TTC549 (cell line): ENCODE data around the gene TFDP1.

Experiments
- FAIRE-seq: peaks from 2 replicates; lab custom pipeline; 2012; peaks lifted over from hg19 to GRCh38; lab: Jason Lieb, UNC

Gene TFDP1

DNA sequence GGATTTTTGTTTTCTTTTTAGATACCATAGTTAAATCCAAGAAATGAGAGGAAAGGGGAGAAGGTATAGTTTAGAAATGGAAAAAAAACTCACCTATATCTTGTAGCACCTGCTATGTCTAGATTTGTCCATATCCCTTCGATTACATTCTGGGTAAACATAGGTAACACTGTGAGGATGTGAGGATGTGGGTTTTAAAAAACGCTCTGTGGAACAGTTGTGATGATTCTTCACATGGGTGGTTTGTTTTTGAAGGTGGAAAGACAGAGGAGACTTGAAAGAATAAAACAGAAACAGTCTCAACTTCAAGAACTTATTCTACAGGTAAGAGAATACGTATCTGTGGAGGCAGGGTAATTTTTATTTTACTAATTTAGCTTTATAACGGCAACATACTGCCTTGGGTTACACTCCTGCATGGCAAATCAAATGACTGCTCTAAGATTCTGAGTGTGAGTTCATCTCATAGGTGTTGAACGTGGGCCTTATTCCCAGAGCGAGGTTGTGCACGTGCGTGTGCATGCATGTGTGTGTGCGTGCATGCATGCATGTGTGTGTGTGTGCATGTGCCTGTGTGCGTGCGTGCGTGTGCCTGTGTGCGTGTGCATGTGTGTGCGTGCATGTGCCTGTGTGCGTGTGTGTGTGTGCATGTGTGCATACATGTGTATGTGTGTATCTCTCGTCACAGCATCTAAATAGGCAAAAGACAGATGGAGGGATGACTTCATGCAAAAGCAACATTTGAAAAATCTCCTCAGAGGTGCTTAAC lies 49.9 kb downstream of the TFDP1 start:
- FAIRE-seq, result no peak

DNA sequence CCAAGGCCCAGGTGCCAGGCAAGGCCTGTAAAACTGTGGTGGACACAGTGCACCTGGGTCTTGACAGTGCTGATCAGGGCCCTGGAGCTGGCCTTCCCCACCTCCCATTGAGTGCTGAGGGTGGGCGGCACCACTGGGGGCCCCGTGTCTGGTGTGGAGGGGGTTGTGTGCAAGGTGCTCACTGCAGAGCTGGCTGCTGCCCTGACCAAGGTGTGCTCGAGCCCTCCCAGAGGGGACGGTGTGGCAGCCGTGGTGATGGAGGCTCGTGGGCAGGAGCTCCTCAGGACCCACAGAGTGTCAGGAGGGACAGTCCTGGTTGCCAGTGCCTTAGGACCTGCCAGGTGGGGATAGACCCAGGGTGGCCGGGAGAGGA lies 50.5 kb downstream of the TFDP1 start:
- FAIRE-seq, result no peak

DNA sequence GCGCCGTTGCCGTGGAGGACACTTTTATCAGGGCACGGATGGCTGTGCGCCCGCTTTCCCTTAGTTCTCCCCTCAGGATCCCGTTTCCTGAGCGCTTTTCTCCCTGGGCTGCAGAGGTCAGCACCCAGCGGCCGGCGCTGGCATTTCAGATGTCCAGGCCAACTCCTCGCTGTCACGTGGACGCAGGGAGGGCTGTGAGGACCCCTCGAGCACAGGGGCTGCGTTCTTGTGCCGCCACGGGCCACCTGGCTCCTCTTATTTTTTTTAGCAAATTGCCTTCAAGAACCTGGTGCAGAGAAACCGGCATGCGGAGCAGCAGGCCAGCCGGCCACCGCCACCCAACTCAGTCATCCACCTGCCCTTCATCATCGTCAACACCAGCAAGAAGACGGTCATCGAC lies 51.2 kb downstream of the TFDP1 start:
- no peak for FAIRE-seq

DNA sequence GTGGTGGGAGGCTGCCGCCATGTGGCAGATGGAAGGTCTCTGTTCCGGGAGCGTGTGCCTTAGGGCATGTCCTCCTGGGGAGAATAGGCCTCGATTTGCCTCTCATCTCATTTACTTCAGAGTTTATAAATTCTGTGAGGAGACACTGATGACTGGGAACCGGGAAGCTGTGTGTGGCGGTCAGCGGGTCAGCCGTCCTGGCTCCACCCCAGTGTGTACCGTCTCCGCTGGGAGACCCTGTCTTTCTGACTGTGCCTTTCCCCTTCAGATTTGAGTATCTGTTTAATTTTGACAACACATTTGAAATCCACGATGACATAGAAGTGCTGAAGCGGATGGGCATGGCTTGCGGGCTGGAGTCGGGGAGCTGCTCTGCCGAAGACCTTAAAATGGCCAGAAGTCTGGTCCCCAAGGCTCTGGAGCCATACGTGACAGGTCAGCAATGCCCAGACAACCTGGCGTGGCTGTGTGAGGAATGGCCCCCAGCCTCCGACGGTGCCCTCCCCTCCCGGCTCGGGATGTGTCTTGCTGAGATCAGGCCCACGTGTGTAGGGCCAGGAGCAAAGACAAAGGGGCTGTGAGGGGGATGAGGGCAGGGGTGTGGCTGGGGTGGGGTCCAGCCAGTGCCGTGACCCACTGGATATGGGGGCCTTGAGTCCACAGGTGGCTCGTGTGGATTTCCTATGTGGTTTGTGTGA lies 51.9 kb downstream of the TFDP1 start:
- no peak for FAIRE-seq

DNA sequence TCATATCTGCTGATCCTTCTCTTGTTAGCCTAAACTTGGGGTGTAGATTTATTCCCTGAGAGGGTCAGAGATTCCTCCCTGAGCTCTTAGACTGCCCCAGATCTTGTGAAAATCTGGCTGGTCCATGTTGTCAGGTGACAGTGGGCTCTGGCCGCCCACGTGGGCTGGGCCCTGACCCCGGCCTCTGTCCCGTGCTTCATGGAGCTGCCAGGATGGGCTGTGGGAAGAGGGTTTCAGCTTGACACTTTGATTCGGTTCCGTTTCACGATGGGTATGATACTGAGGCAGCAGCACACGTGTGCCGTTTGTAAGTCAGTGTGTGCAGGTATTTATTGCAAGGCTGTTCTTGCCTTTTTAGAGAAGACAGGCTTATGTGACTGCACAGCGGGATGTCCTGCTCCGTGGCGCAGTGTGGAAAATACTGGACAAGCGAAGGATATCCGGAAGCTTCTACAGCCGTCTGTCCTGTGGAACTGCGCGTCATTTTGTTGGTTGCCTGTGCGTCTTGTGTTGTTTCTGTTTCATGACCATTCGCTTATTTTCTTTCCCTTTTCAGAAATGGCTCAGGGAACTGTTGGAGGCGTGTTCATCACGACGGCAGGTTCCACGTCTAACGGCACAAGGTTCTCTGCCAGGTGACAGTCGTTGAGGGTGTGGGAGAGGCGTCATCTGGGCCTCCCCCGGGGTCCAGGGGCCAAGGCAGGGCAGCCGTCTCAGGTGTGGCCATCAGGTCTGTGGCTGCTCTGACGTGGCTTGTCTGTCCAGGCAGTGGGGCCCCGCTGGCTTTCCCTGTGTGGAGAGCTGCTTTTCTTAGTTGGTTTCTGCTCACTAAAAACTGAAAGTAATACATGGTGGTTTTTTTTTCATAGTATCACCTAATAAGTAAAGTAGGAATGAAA lies 53.0 kb downstream of the TFDP1 start:
- FAIRE-seq, result no peak

DNA sequence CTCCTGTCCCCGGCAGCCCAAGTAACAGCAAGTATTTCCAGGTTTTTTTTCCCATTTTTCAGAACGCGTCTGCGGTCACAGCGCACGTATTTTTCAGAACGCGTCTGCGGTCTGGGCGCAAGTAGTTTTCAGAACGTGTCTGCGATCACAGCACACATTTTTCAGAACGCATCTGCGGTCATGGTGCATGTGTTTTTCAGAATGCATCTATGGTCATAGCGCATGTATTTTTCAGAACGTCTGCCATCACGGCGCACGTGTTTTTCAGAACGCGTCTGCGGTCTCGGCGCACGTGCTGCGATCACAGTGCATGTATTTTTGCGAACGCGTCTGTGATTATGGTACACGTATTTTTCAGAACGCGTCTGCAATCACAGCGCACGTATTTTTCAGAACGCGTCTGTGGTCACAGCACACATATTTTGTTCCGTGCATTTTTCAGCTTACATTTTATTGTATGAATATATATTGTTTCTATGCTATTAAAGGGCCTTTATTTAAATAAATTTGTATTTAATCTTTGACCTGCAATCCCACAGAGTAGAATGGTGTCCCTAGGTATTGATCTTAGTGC lies 53.7 kb downstream of the TFDP1 start:
- FAIRE-seq, result no peak

DNA sequence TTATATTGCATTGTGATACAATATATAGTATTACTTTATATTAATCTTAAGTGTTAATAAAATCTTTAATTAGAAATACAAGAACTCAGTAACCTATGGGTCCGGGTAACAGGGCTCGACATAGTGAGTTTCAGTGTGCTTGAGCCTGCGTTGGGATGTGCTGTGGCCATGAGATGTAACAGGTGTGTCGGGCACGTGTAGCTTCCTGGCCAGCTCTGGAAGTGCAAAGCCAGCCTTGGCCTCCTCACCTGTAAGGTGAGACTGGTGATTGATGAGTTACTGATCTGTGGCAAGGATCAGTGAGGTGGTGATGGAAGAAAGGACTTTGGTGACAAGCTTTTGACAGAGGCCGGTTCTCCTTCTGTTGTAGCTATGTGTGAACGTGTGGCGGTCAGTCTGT lies 54.3 kb downstream of the TFDP1 start:
- FAIRE-seq, result no peak

DNA sequence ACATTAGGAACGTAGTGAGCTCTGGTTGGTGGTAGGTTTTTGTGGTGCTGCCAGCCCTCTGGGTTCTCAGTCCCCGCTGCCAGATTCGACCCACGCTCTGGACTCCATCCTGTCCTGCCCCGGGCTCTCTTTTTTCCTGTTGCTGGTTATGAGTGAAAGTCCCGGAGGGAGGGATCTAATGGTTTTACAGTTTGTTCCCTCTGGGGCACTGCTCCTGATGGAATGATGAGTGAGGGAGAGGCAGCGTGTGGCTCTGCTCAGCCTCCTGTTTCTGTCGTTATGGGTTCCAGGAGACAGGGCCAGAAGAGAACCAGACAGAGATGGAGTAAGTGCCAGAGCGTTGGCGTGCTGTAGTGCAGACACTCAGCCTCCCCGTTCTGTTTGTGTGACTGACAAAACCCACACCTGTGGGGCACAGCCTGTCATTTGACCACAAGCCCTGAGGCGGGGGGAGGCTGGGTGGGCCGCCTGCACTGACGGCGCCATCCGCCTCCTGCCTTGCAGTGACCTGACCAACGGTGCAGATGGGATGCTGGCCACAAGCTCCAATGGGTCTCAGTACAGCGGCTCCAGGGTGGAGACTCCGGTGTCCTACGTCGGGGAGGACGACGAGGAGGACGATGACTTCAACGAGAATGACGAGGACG lies 55.2 kb downstream of the TFDP1 start:
- no peak for FAIRE-seq

DNA sequence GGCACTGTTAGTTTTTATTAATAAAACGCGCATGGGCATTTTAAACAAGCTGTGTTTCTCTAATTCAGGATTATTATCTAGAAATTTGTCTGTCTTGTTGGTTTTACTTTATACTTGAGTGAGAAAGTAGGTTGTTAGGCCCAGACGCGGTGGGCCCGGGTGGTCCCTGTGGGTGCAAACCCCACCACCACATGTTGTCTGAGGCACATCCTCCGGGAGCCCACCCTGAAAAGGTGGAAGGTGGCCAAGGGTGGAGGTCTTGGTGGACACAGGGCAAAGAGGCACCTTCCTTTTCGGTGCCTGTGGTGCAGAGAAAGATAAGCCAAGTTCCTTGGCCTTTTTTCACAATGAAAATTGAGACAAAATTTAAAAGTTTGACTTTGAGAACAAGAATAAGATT lies 56.9 kb downstream of the TFDP1 start:
- no peak for FAIRE-seq

DNA sequence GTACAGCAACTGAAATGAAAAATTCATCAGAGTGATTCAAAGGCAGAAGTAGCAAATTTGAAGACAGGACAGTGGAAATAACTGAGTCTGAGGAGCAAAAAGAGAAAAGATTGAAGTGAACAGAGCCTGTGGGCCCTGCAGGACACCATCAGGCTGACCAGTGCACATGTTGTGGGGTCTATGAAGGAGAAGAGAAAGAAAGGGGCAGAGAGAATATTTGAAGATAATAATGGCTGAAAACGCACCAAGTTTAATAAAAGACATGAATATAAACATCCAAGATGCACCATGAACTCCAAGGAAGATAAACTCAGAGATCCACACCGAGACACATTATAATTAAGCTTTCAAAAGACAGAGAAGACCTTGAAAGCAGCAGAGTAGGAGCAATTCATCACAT lies 58.0 kb downstream of the TFDP1 start:
- FAIRE-seq, result no peak

DNA sequence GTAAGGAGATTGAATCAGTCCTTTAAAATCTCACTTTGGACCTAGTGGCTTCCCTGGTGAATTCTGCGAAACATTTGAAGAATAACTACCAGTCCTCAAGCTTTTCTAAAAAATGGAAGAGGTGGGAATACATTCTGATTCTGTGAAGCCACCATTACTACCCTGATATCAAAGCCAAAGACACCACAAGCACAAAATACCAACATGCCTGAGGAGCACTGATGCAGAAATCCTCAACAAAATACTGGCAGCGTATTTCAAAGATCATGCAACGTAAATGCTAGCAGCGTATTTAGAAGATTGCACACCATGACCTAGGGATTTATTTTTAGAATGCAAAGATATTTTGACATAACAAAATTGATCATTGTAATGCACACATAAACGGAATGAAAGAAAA lies 59.0 kb downstream of the TFDP1 start:
- no peak for FAIRE-seq

DNA sequence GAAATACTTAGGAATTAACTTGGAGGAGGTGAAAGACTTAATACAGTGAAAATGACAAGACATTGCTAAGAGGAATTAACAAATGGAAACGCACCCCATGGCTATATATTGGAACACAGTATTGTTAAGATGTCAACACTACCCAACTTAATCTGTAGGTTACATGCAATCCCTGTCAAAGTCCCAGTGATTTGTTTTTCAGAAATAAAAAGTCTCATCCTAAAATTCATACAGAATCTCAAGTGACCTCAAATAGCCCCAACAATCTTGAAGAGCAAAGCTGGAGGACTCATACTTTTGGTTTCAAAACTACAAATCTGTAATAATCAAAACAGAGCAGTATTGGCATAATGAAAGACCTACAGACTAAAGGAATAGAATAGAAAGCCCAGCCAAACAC lies 60.2 kb downstream of the TFDP1 start:
- FAIRE-seq, result no peak

DNA sequence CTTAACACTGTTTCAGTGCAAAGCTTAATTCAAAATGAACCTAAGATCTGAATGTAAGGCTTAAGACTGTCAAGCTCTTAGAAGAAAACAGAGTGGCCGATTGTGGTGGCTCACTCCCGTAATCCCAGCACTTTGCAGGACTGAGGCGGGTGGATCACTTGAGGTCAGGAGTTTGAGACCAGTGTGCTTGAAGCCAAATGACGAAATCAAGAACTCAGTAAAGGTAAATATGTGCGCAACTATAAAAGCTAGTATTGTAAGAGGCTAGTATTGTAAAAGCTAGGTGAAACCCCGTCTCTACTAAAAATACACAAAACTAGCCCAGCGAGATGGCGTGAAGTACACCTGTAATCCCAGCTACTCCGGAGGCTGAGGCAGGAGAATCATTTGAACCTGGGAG lies 60.8 kb downstream of the TFDP1 start:
- FAIRE-seq, result no peak

DNA sequence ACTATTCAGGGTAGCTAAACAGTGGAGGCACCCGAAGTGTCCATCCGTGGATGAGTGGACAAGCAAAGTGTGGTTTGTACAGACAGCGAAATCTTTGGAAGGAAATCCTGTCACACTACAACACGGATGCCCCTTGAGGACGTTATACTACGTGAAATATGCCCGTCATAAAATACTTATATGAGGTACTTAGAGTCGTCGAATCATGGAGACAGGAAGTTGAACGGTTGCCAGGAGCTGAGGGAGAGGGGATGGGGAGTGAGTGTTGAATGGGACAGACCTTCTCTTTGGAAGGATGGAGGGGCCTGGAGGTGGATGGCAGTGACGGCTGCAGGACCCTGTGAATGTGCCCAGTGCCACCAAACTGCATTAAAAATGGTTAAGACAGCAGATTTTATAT lies 61.8 kb downstream of the TFDP1 start:
- no peak for FAIRE-seq

DNA sequence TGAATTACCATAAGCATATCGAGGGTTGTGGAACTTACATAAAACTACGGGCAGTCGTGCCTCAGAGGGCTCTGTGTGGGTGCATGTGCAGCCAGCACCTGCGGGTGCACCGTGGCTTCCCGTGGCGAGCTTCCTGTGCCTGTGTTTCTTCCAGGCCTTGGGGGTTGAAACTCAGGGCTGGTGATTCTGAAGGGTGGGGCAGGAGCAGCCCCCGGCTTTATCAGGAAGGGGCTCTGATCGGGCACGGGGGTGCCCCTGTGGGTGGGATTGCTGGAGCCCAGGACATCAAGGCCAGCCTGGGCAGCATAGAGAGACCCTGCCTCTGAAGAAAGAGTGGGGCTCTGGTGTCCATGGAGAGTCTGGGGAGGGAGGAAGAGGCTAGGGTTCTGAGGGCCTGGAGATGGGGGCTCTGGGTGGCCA lies 62.4 kb downstream of the TFDP1 start:
- no peak for FAIRE-seq

DNA sequence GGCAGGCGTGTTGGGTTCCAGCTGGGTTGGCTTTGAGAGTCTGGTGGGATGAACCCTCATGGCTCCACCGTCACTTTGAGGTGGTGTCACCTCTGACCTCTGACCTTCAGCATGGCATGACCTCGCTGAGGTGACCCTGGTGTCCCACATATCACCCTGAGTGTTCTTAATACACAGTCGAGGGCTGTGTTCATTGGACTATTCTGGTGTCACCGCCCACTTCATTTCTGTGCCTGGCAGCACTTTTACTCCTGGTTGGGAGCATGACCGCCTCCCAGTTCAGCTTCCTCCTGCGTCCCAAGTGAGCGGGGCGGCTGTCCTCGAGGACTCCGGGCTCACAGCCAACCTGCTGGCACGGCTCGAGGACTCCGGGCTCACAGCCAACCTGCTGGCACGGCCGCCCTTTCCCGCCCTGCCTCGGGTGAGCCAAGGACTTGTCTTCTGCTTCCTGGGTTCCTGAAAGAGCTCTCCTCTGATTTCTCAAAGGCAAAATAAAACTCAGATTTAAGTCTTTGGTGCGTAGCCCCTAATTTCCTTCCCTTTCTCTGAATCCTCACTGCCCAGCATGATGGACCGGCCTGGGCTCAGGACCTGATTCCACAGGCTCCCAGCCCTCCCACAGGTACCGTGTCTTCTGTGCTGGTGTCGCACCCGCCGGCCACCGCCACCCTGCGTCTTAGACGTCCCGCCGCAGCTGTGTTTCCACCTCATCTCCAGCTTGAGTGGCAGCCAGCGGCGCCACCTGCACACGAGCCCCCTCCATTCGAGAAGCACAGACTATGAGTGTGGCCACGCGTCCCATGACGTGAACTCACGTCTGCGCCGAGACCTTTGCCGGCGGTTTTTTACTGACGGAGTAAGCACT lies 63.0 kb downstream of the TFDP1 start:
- FAIRE-seq, result no peak

DNA sequence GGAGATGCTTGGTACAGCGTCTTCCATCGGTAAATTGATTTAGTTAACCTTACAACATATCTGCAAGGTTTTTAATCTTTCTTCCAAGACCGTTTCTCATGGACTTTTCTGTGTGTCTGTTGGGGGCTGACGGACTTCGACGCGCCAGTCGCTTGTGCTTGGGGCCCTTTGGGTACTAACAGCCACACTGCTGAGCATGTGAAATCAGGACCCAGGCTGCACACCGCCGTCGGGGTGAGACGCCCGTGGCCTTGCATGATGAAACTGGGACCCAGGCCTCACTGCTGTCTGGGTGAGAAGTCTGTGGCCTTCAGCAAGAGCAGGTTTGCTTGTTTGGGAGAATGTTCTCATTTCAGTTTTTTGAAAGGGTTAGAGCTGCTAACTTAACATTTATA lies 63.7 kb downstream of the TFDP1 start:
- no peak for FAIRE-seq

DNA sequence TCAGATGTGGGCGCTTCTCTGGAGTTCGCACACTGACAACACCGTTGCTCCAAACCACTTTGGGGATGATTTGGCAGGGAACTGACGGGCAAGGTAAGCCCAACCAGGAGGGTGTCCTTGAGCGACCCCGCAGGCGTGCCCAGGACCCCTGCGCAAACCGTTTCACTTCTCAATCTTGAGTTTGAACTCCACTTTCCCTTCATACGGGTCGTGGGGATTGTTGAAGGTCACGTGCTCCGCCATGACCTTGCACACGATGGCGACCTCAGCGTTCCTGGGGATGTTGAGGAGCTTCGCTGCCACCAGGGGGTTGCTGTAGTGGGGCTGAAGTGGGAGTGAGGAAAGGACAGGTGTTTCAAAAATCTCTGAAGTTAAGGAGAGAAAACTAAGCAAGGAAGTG lies 64.7 kb downstream of the TFDP1 start:
- FAIRE-seq, result no peak

DNA sequence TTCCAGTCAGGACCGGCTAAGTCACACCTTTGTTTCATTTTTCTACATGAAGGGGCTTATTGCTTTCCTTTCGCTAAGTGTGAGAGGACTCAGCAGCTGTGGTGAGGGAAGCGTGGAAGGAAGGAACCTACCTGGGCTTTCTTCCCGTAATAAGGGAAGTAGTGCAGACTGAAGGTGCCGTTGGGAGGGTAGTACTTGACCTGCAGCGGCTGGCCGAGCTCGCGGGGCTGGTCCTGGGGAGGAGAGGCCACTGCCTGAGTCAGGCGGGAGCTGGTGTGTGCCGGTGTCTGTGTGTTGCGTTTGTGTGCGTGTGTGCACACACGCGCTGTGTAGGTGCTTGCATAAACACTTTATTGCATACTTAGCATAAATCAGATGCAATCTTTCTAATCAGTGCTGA lies 65.7 kb downstream of the TFDP1 start:
- no peak for FAIRE-seq

DNA sequence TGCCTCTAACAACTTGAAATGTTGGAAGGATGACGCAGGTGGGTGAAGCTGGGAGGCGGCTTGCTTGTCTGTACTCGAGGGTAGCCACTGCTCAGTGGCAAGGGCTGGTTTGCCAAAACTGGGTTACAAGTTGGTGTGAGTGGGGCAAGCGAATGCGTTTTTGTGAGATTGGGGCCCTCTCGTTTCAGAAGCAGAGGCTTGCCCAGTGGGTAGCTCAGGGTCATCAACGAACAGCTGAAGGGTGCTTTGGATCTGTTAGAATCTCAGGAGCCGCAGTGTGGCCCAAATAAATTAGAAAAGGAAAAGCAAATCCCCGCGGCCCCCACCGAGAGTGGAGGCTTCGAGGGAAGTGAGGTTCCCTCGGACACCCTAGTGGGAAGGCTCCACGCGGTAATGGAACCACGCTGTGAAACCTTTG lies 66.2 kb downstream of the TFDP1 start:
- FAIRE-seq, result no peak
